GM12874 (cell line): ENCODE results near the gene CORO7.
A peak's percentile ranks its signal among the peaks of the same experiment; 100 is the strongest.

Experiments
- CTCF ChIP-seq: IDR thresholded peaks from 2 replicates; pipeline ENCODE4 v1.5.1; 2011; ENCODE audit warnings: low read depth, mild to moderate bottlenecking, control low read depth, low read length, moderate library complexity; ENCODE audit not compliant: insufficient read depth

The CORO7 gene

GRCh38 chr16:4361944-4362311 lies 54.5 kb downstream of the CORO7 start:
- TF ChIP-seq CTCF: no peak

GRCh38 chr16:4361033-4361943 lies 55.1 kb downstream of the CORO7 start:
- no peak for TF ChIP-seq CTCF

DNA sequence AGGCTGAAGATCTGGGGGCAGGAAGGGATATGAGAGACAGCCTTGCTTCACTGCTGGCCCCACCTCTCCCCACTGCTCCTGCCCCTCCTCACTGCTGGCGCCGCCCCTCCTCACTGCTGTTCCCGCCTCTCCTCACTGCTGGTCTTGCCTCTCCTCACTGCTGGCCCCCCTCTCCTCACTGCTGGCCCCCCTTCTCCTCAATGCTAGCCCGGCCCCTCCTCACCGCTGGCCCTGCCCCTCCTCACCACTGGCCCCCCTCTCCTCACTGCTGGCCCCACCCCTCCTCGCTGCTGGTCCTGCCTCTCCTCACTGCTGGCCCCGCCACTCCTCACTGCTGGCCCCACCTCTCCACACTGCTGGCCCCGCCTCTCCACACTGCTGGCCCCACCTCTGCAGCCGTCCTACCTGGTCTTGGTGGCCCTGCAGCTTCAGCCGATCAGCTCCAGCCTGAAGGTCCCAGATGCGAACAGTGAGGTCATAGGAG lies 55.8 kb downstream of the CORO7 start:
- no peak for TF ChIP-seq CTCF

GRCh38 chr16:4359914-4360313 lies 56.5 kb downstream of the CORO7 start:
- TF ChIP-seq CTCF: no peak

GRCh38 chr16:4358831-4359561 lies 57.4 kb downstream of the CORO7 start:
- TF ChIP-seq CTCF: peak; percentile 94

DNA sequence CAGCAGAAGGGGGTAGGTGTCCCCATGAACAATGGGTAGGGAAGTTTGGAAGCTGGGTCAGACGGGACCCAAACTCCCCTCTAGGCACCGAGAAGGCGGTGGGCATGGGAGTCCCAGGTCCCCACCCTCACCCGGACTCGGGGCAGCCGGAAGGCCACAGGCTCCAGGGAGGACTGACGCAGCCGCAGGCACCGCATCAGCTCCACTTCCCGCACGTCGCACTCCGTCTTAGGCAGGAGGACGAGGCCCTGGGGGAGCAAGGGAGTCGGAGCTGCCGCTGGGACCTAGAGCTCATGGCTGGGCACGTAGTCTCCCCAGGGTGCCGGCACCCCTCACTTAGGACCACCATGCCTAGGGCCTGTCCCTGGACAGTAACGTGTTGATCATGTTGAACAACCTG lies 58.2 kb downstream of the CORO7 start:
- no peak for TF ChIP-seq CTCF

DNA sequence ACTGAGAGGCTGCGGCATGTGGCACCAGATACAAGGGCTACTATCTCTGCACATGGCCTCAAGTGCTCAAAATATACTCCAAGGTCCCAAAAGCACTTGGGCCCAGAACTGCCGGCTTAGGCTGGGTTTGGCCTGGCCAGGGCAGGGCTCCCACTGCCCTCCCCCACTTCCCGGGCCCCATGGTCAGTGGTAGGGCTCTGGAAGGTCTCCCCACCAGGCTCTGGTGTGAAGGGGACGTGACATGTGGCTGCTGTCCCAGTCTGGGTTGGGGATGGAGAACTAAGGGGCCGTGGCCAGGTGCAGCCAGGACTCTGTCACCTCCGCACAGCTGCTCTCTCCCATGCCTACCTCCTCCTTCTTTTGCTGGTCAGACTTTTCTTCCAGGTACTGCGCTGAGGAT lies 59.6 kb downstream of the CORO7 start:
- no peak for TF ChIP-seq CTCF
